Esophagus muscularis mucosa (tissue), 4 donors: ENCODE data around the gene ZNF3.

Source experiments
- CTCF ChIP-seq, 3 experiments: fragments of 200-600 bp in 2 of 3; fragments of 450-650 bp in 1 of 3; sonication (generic) in 2 of 3; IDR thresholded peaks; one replicate each; pipeline ENCODE4 v1.5.1; 2017 to 2019; ENCODE audit warnings: antibody characterized with exemption in 3 of 3, mild to moderate bottlenecking in 2 of 3, moderate library complexity in 1 of 3
- EP300 ChIP-seq: sonication (generic); formaldehyde crosslinking; IDR thresholded peaks from one replicate; pipeline ENCODE4 v1.6.1; 2017; ENCODE audit warnings: antibody characterized with exemption
- POLR2A ChIP-seq: fragments of 450-650 bp; IDR thresholded peaks from one replicate; pipeline ENCODE4 v1.6.1; 2017; ENCODE audit warnings: antibody characterized with exemption, moderate library complexity, mild to moderate bottlenecking, low read depth
- POLR2AphosphoS5 ChIP-seq, 2 donors: sonication (generic); formaldehyde crosslinking; IDR thresholded peaks; one replicate each; pipeline ENCODE4 v1.6.1; 2017; ENCODE audit warnings: antibody characterized with exemption in 2 of 2

- TF ChIP-seq CTCF (IDR thresholded peaks at IDR 0.05) (no peak), POLR2A (no peak), POLR2AphosphoS5 (IDR thresholded peaks at IDR 0.05) (no peak), EP300 (no peak)
These were observed 41.0 kb upstream of the ZNF3 start for GRCh38 chr7:100122568-100122967.
